Right lobe of liver (tissue), 4 donors: ENCODE results near the gene RHOH.

Experiments
- CTCF ChIP-seq, 4 donors: fragments of 200-600 bp in 3 of 4; fragments of 450-650 bp in 1 of 4; IDR thresholded peaks; one replicate each; pipeline versions ENCODE4 v1.5.1 to v1.8.0; 2016 to 2022; ENCODE audit warnings: antibody characterized with exemption in 4 of 4, mild to moderate bottlenecking in 2 of 4
- POLR2A ChIP-seq: fragments of 450-650 bp; IDR thresholded peaks from one replicate; pipeline ENCODE4 v1.6.1; 2017; ENCODE audit warnings: antibody characterized with exemption, mild to moderate bottlenecking
- donor health status: DM: no; HTN: no; CAD: no.
- donor health status: DM: no; HTN: no; CAD: no.
- donor health status: DM: no; HTN: yes; CAD: no.

- TF ChIP-seq CTCF (IDR thresholded peaks at IDR 0.05) (no peak), POLR2A (no peak)
Measured at GRCh38 chr4:40281099-40281498, 84.3 kb downstream of the RHOH start.
